Keratinocyte (primary cell): ENCODE data around the gene IGF2BP1. TPM values are rescaled to one million over a fixed set of nuclear protein-coding genes. Genes with fewer than 3 reads are reported as not detected.

Experiments
- DNase-seq: peaks from one replicate; pipeline ENCODE4 v3.0.0-alpha.2; 2011; ENCODE audit warnings: low read depth, missing footprints, low spot score
- FAIRE-seq: peaks from 2 replicates; lab custom pipeline; 2011; peaks lifted over from hg19 to GRCh38; lab: Jason Lieb, UNC
- H2AFZ ChIP-seq: 2 replicates; pipeline ENCODE4 v1.6.0; 2012; ENCODE audit warnings: low read length, control low read depth, inconsistent platforms; ENCODE audit not compliant: control insufficient read depth
- H3K27ac ChIP-seq: 2 replicates; pipeline ENCODE4 v1.5.1; 2011; ENCODE audit warnings: low read length; ENCODE audit not compliant: control insufficient read depth, insufficient read depth
- H3K27me3 ChIP-seq: 3 replicates; pipeline ENCODE4 v1.6.0; 2011; ENCODE audit warnings: low read length; ENCODE audit not compliant: control insufficient read depth, insufficient read depth; ENCODE audit errors: extremely low read depth
- H3K36me3 ChIP-seq, 2 experiments: 2 replicates in 1 of 2; 3 replicates in 1 of 2; pipeline ENCODE4 v1.5.1; 2011; ENCODE audit warnings: low read length in 2 of 2, mild to moderate bottlenecking in 1 of 2; ENCODE audit not compliant: control insufficient read depth in 2 of 2, insufficient read depth in 2 of 2; ENCODE audit errors: extremely low read depth in 1 of 2
- H3K4me1 ChIP-seq: 3 replicates; pipeline ENCODE4 v1.5.1; 2011; ENCODE audit warnings: low read length; ENCODE audit not compliant: control insufficient read depth, insufficient read depth; ENCODE audit errors: extremely low read depth
- H3K4me2 ChIP-seq: 3 replicates; pipeline ENCODE4 v1.6.0; 2011; ENCODE audit warnings: low read depth, low read length; ENCODE audit not compliant: control insufficient read depth, insufficient read depth; ENCODE audit errors: extremely low read depth
- H3K4me3 ChIP-seq, 3 experiments: fragments of 200-600 bp in 1 of 3; sonication (generic) in 1 of 3; 2 replicates in 2 of 3; 3 replicates in 1 of 3; pipeline ENCODE4 v1.5.1; 2011 to 2016; ENCODE audit warnings: low read length in 3 of 3, mild to moderate bottlenecking in 3 of 3, control low read depth in 2 of 3, inconsistent platforms in 1 of 3, low read depth in 1 of 3, mixed read lengths in 1 of 3, mixed run types in 1 of 3, moderate library complexity in 1 of 3; ENCODE audit not compliant: control insufficient read depth in 2 of 3, insufficient read depth in 2 of 3; ENCODE audit errors: extremely low read depth in 1 of 3
- H3K79me2 ChIP-seq: 2 replicates; pipeline ENCODE4 v1.6.0; 2012; ENCODE audit warnings: low read length; ENCODE audit not compliant: control insufficient read depth, insufficient read depth
- H3K9ac ChIP-seq: 3 replicates; pipeline ENCODE4 v1.6.0; 2011; ENCODE audit warnings: low read length; ENCODE audit not compliant: control insufficient read depth, insufficient read depth; ENCODE audit errors: extremely low read depth
- H3K9me1 ChIP-seq: 3 replicates; pipeline ENCODE4 v1.6.0; 2011; ENCODE audit warnings: low read length; ENCODE audit not compliant: control insufficient read depth, insufficient read depth; ENCODE audit errors: extremely low read depth
- H3K9me3 ChIP-seq: 2 replicates; pipeline ENCODE4 v1.5.1; 2012; ENCODE audit warnings: low read depth, low read length; ENCODE audit not compliant: control insufficient read depth
- H4K20me1 ChIP-seq: 3 replicates; pipeline ENCODE4 v1.6.0; 2011; ENCODE audit warnings: low read length; ENCODE audit not compliant: control insufficient read depth, insufficient read depth; ENCODE audit errors: extremely low read depth
- EZH2 ChIP-seq: IDR thresholded peaks from one replicate; pipeline ENCODE4 v1.6.1; 2012; ENCODE audit warnings: inconsistent platforms, mild to moderate bottlenecking, low read length, moderate library complexity
- dilution Hi-C: fragments of 300-500 bp; cut with MboI; formaldehyde crosslinking; loops from one replicate; pipeline ENCODE4 v1.7.0; 2020; ENCODE audit warnings: low sequenced_read_pairs; ENCODE audit not compliant: extremely low pct_ligation_motif_present
- polyA plus RNA-seq, 5 experiments: library from polyadenylated mRNA; depleted of rRNA in 3 of 5; stranded (reverse) in 3 of 5; stranded (forward) in 1 of 5; unstranded in 1 of 5; fragments of >200 nt; gene quantifications; 1 replicate in 1 of 5; 2 replicates in 3 of 5; 3 replicates in 1 of 5; pipeline versions ENCODE4 v1.2.1 to v1.2.3, GENCODE V29; 2011 to 2012; ENCODE audit warnings: missing spikeins in 2 of 5, low read depth in 1 of 5, low replicate concordance in 1 of 5
- TF ChIP-seq, protein P1 (sequence below), 3 experiments: IDR thresholded peaks in 1 of 3; conservative IDR thresholded peaks in 1 of 3; optimal IDR thresholded peaks in 1 of 3; 2 replicates in 2 of 3; 3 replicates in 1 of 3; pipeline versions ENCODE3 to v1.5.1; 2011; ENCODE audit warnings: low read length in 3 of 3, mild to moderate bottlenecking in 3 of 3, moderate library complexity in 2 of 3, control low read depth in 1 of 3, inconsistent platforms in 1 of 3; ENCODE audit not compliant: insufficient read depth in 2 of 3; ENCODE audit errors: extremely low read depth in 1 of 3

IGF2BP1 gene
- polyA plus RNA-seq, 1 donor (not counting 4 experiments of a cell fraction or from before 2014, with no cell fraction given) = not detected

GRCh38 chr17:49051269-49051668 is 54.1 kb downstream of the IGF2BP1 start:
- H3K27me3 ChIP-seq = no peaks in the 10 kb centered on the region
- FAIRE-seq = no peak

DNA sequence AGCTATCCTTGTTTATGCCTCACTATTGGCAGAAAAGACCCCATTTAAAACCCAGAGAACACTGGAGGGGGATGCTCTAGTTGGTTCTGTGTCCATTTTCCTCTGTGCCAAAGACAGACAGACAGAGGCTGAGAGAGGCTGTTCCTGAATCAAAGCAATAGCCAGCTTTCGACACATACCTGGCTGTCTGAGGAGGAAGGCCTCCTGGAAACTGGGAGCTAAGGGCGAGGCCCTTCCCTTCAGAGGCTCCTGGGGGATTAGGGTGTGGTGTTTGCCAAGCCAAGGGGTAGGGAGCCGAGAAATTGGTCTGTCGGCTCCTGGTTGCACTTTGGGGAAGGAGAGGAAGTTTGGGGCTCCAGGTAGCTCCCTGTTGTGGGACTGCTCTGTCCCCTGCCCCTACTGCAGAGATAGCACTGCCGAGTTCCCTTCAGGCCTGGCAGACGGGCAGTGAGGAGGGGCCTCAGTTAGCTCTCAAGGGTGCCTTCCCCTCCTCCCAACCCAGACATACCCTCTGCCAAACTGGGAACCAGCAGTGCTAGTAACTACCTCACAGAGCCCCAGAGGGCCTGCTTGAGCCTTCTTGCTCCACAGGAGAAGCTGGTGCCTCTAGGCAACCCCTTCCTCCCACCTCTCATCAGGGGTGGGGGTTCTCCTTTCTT is 56.1 kb downstream of the IGF2BP1 start:
- Histone ChIP-seq H3K4me1 (no peaks in the 10 kb centered on the region), H3K9ac (no peak overlapping the region), H3K79me2 (no peaks in the 10 kb centered on the region), H3K27me3 (no peaks in the 10 kb centered on the region), H3K36me3 (no peaks in the 10 kb centered on the region), H3K27ac (no peak overlapping the region), H4K20me1 (no peaks in the 10 kb centered on the region), H3K4me3 (no peak overlapping the region), H3K9me3 (no peaks in the 10 kb centered on the region), H2AFZ (no peak overlapping the region), H3K9me1 (no peaks in the 10 kb centered on the region), H3K4me2 (no peak overlapping the region)
- DNase-seq = no peak
- TF ChIP-seq, protein P1, sequence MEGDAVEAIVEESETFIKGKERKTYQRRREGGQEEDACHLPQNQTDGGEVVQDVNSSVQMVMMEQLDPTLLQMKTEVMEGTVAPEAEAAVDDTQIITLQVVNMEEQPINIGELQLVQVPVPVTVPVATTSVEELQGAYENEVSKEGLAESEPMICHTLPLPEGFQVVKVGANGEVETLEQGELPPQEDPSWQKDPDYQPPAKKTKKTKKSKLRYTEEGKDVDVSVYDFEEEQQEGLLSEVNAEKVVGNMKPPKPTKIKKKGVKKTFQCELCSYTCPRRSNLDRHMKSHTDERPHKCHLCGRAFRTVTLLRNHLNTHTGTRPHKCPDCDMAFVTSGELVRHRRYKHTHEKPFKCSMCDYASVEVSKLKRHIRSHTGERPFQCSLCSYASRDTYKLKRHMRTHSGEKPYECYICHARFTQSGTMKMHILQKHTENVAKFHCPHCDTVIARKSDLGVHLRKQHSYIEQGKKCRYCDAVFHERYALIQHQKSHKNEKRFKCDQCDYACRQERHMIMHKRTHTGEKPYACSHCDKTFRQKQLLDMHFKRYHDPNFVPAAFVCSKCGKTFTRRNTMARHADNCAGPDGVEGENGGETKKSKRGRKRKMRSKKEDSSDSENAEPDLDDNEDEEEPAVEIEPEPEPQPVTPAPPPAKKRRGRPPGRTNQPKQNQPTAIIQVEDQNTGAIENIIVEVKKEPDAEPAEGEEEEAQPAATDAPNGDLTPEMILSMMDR (optimal IDR thresholded peaks at IDR 0.05 in 1 of 3, IDR thresholded peaks at IDR 0.05 in 1 of 3, conservative IDR thresholded peaks at IDR 0.05 in 1 of 3; ENCODE audit: extremely low read depth in 1 of 3, insufficient read depth in 2 of 3, low read length in 3 of 3) = no peak
- no peak for TF ChIP-seq EZH2
- dilution Hi-C loops = no loop called here
- FAIRE-seq = no peak

More at GRCh38 chr17:49051269-49051668, 54.1 kb downstream of the IGF2BP1 start:
- H3K4me3 ChIP-seq = no peak overlapping the region
- no peaks in the 10 kb centered on the region for H3K4me1 ChIP-seq
- H3K36me3 ChIP-seq = no peaks in the 10 kb centered on the region
- no peaks in the 10 kb centered on the region for H3K9me3 ChIP-seq
- H3K27ac ChIP-seq = no peak overlapping the region
- H2AFZ ChIP-seq = no peak overlapping the region
- no peak for DNase-seq
- H3K79me2 ChIP-seq = no peaks in the 10 kb centered on the region
- H3K9ac ChIP-seq = no peak overlapping the region
- dilution Hi-C loops = no loop called here
- no peaks in the 10 kb centered on the region for H4K20me1 ChIP-seq
- TF ChIP-seq, protein P1 (optimal IDR thresholded peaks at IDR 0.05 in 1 of 3, IDR thresholded peaks at IDR 0.05 in 1 of 3, conservative IDR thresholded peaks at IDR 0.05 in 1 of 3; ENCODE audit: extremely low read depth in 1 of 3, insufficient read depth in 2 of 3, low read length in 3 of 3) = no peak
- no peak for TF ChIP-seq EZH2
- no peaks in the 10 kb centered on the region for H3K9me1 ChIP-seq
- H3K4me2 ChIP-seq = no peak overlapping the region
